Astrocyte of the spinal cord (primary cell): ENCODE data around the gene RFC5.
A peak's percentile ranks its signal among the peaks of the same experiment; 100 is the strongest.

Source experiments
- DNase-seq: peaks from one replicate; pipeline ENCODE4 v3.0.0; 2011; ENCODE audit warnings: low read depth, low spot score
- H3K4me3 ChIP-seq: 2 replicates; pipeline ENCODE4 v1.5.1; 2011; ENCODE audit warnings: low read depth, mild to moderate bottlenecking, low read length, moderate library complexity
- CTCF ChIP-seq: IDR thresholded peaks from 2 replicates; pipeline ENCODE4 v1.5.1; 2012; ENCODE audit warnings: low read depth, mild to moderate bottlenecking, low read length, inconsistent platforms
- in situ Hi-C: cut with HindIII; loops from 2 replicates; pipeline ENCODE4 v1.10.0; 2017; ENCODE audit warnings: low sequenced_read_pairs

RFC5 gene

GRCh38 chr12:118034429-118035189, 18.1 kb downstream of the RFC5 start:
- H3K4me3 ChIP-seq: no peak overlapping the region
- TF ChIP-seq CTCF: peak; percentile 55
- in situ Hi-C loops: no loop called here
- DNase-seq: peak; percentile 50

DNA sequence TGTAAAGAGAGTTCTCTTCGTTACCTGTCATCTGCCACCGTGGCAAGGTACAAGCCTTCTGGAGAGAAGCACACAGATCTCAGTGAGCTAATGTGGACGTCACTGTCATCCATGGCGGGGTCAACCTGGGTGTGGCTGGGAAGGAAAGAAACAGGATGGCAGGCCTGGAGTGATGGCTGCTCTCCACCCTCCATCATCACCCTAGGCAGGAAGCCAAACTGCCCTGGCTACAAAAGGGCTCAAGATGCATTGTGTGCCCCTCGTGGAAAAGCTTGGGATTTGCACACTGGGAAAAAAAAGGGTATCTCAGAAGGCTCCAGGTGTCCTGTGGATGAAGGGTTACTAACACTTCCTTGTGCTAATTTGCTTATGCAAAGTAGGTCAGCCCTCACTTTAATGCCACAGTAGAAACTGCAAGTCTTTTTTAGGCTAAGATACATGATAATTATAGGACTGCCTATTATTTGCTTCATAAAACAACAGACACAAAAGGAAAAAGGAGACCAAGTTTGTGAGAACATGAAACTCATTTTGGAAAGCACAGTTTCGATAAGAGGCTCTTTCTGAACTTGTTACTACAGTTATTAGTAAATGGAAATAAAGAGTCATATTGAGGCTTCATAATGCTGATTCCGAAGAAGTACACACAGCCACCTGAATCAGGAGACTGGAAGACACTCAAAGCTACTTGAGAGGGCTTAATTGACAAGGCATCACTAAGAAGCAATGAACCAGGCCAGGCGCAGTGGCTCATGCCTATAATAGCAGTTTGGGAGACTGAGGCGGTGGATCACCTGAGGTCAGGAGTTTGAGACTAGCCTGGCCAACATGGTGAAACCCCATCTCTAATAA, 18.9 kb downstream of the RFC5 start:
- TF ChIP-seq CTCF: peak; percentile 31
- DNase-seq: peak; percentile 30
- no peak overlapping the region for H3K4me3 ChIP-seq
- in situ Hi-C loops: no loop called here

- in situ Hi-C loops: no loop called here
- no peak for TF ChIP-seq CTCF
- DNase-seq: no peak
- no peak overlapping the region for H3K4me3 ChIP-seq
These were observed 20.3 kb downstream of the RFC5 start for GRCh38 chr12:118036672-118037411.

DNA sequence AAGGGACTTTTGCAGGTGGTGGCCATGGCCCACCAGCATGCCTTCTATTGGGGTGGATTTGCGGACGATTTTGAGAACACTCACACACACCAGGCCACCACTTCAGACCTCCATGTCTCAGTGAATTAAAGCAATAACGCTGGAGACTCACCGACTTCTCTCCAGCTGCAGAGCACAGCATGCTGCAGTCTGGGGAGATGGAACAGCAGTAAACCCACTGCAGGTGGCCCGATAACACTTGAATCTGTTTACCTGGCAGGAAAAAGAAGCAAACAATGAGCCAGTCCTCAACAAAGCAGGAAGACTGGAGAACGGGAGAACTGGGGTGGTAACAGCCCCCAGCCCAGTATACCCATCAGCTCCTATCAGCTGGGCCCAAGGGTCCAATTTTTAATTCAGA, 21.6 kb downstream of the RFC5 start:
- DNase-seq: no peak
- no peak for TF ChIP-seq CTCF
- H3K4me3 ChIP-seq: no peak overlapping the region
- in situ Hi-C loops: no loop called here

- in situ Hi-C loops: no loop called here
- DNase-seq: no peak
- H3K4me3 ChIP-seq: no peak overlapping the region
- no peak for TF ChIP-seq CTCF
These were observed 25.6 kb downstream of the RFC5 start for GRCh38 chr12:118042091-118042490.

DNA sequence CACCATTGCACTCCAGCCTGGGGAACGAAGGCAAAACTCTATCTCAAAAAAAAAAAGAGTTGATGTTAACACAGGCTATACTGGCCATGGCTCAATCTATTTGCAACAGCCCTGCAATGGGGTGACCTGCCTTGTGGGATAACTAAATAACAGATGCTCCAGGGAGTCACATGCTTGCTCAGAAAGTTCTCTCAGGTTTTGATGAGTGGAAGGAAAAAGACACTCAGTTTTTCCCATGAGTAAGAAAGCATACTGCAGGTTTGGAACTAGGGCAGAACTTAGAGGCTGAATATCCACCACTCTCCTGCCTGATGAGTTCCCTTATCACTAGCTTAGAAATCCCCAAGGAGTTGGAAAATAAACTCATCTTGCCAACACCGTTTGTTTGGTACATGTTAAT, 27.6 kb downstream of the RFC5 start:
- TF ChIP-seq CTCF: no peak
- in situ Hi-C loops: no loop called here
- DNase-seq: no peak

More for the DNA sequence above, 27.6 kb downstream of the RFC5 start:
- H3K4me3 ChIP-seq: no peak overlapping the region
